ENCODE data around the gene FGD4. TPM values are rescaled to one million over a fixed set of nuclear protein-coding genes. Genes with fewer than 3 reads are reported as not detected.

The FGD4 gene
- total and polyA plus RNA-seq, 7 donors, result 7.8 to 19.1 (median 11.3) TPM

DNA sequence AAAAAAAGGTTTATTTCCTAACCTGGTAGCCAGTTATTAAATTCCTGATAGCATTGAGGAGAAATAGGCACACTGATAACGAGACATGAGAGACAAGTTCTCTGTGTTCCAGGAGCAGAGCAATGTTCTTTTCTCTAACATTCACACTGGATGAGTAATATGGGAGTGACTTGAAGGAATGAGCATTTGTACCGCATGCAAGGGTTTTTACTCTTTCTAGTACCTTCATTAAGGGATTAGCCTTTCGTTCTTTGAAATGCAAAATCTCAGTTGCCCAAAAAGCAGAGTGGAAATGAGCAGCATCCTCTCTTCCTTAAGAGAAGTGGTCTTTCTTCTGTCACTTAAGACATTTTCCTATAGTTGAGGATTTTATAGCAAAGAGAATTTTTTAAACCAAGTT lies 54.7 kb downstream of the FGD4 start:
- Histone ChIP-seq H3K4me3 (no peak overlapping the region), H3K9me3 (no peaks in the 10 kb centered on the region), H3K36me3 (no peaks in the 10 kb centered on the region), H3K27me3 (no peaks in the 10 kb centered on the region), H3K27ac (peak overlapping the region in 2 of 4 donors; percentile 60 to 65), H3K4me1 (peaks cover 0 to 19% (median 5%) of the 10 kb centered on the region in 4 donors)
- intact Hi-C loops (cut with DNase I), result loop anchor here (5.0 kb wide), 1 partner anchor 203 kb away; no protein-coding TSS in a partner anchor
- no peak for DNase-seq
- TF ChIP-seq POLR2AphosphoS5 (IDR thresholded peaks at IDR 0.05) (no peak), POLR2A (IDR thresholded peaks at IDR 0.05) (no peak), EP300 (IDR thresholded peaks at IDR 0.05) (no peak)
- TF ChIP-seq, protein P1, sequence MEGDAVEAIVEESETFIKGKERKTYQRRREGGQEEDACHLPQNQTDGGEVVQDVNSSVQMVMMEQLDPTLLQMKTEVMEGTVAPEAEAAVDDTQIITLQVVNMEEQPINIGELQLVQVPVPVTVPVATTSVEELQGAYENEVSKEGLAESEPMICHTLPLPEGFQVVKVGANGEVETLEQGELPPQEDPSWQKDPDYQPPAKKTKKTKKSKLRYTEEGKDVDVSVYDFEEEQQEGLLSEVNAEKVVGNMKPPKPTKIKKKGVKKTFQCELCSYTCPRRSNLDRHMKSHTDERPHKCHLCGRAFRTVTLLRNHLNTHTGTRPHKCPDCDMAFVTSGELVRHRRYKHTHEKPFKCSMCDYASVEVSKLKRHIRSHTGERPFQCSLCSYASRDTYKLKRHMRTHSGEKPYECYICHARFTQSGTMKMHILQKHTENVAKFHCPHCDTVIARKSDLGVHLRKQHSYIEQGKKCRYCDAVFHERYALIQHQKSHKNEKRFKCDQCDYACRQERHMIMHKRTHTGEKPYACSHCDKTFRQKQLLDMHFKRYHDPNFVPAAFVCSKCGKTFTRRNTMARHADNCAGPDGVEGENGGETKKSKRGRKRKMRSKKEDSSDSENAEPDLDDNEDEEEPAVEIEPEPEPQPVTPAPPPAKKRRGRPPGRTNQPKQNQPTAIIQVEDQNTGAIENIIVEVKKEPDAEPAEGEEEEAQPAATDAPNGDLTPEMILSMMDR (IDR thresholded peaks at IDR 0.05), result no peak
- WGBS, 2 donors, result 27 to 57% methylated on average over 3 of the region's 3 CpGs

DNA sequence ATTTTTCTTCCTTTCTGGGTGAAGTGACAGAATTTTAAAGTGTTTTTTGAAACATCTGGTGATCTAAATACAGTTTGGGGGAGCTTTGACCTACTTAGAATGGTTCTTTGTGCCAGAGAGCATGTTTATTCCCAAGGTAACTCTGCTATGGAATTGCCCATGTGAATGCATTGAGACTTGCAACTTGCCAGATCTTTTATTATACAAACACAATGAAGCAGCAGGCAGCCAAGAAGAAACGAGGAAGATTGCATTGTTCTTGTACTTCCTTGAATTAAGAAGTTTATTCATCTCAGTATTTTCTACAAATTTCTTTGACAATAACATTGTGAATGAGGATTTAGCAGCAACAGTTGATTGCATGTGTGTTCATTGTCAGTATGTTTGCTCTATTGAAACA lies 55.5 kb downstream of the FGD4 start:
- H3K4me3 ChIP-seq, result no peak overlapping the region
- H3K27me3 ChIP-seq, result no peaks in the 10 kb centered on the region
- no peak for DNase-seq
- H3K36me3 ChIP-seq, result no peaks in the 10 kb centered on the region
- intact Hi-C loops (cut with DNase I), result loop anchor here (5.0 kb wide), 2 partner anchors 202 to 217 kb away; no protein-coding TSS in a partner anchor
- 6 to 28% methylated on average over 1 of the region's 1 CpG for WGBS, 2 donors
- no peak for TF ChIP-seq POLR2A (IDR thresholded peaks at IDR 0.05)
- no peak for TF ChIP-seq EP300 (IDR thresholded peaks at IDR 0.05)
- no peak for TF ChIP-seq POLR2AphosphoS5 (IDR thresholded peaks at IDR 0.05)
- TF ChIP-seq, protein P1 (IDR thresholded peaks at IDR 0.05), result no peak
- H3K27ac ChIP-seq, result peak overlapping the region in 2 of 4 donors; percentile 60 to 65
- no peaks in the 10 kb centered on the region for H3K9me3 ChIP-seq
- peaks cover 0 to 19% (median 5%) of the 10 kb centered on the region in 4 donors for H3K4me1 ChIP-seq

GRCh38 chr12:32455607-32456071 lies 56.3 kb downstream of the FGD4 start:
- peak overlapping the region in 3 of 4 donors; percentile 18 to 34 (median 33) for H3K4me3 ChIP-seq
- H3K36me3 ChIP-seq, result no peaks in the 10 kb centered on the region
- TF ChIP-seq POLR2AphosphoS5 (IDR thresholded peaks at IDR 0.05), result no peak
- no peak for TF ChIP-seq POLR2A (IDR thresholded peaks at IDR 0.05)
- TF ChIP-seq, protein P1 (IDR thresholded peaks at IDR 0.05), result peak in 2 of 4 experiments; percentile 50 to 57
- peaks cover 0 to 19% (median 5%) of the 10 kb centered on the region in 4 donors for H3K4me1 ChIP-seq
- no peak for DNase-seq
- peak overlapping the region; percentile 7 to 65 (median 36) for H3K27ac ChIP-seq
- WGBS, 2 donors, result 9 to 17% methylated on average over 1 of the region's 1 CpG
- intact Hi-C loops (cut with DNase I), result loop anchor here (5.0 kb wide), 1 partner anchor 217 kb away; no protein-coding TSS in a partner anchor
- no peaks in the 10 kb centered on the region for H3K27me3 ChIP-seq
- no peaks in the 10 kb centered on the region for H3K9me3 ChIP-seq

GRCh38 chr12:32457251-32458025 lies 58.1 kb downstream of the FGD4 start:
- TF ChIP-seq POLR2A (IDR thresholded peaks at IDR 0.05) (no peak), EP300 (IDR thresholded peaks at IDR 0.05) (no peak), POLR2AphosphoS5 (IDR thresholded peaks at IDR 0.05) (no peak)
- TF ChIP-seq, protein P1 (IDR thresholded peaks at IDR 0.05), result no peak
- intact Hi-C loops (cut with DNase I), result loop anchor here (5.0 kb wide), 1 partner anchor 215 kb away; no protein-coding TSS in a partner anchor
- H3K4me1 ChIP-seq, result peaks cover 0 to 19% (median 5%) of the 10 kb centered on the region in 4 donors
- H3K36me3 ChIP-seq, result no peaks in the 10 kb centered on the region
- DNase-seq, result no peak
- H3K4me3 ChIP-seq, result no peak overlapping the region
- H3K27me3 ChIP-seq, result no peaks in the 10 kb centered on the region
- 10 to 39% methylated on average over 1 of the region's 1 CpG for WGBS, 2 donors
- H3K27ac ChIP-seq, result peak overlapping the region in 2 of 4 donors; percentile 28 to 60
- H3K9me3 ChIP-seq, result no peaks in the 10 kb centered on the region
